Ascending aorta (tissue), 2 donors: ENCODE data around the gene TNFSF4. TPM values are rescaled to one million over a fixed set of nuclear protein-coding genes. Genes with fewer than 3 reads are reported as not detected.

Experiments
- DNase-seq, 2 donors: peaks; one replicate each; pipeline ENCODE4 v3.0.0-alpha.2; 2019; ENCODE audit warnings: low spot score in 2 of 2
- H3K27ac ChIP-seq, 2 donors: fragments of 200-600 bp; sonication (generic); one replicate each; pipeline ENCODE4 v1.5.1; 2016 to 2017; ENCODE audit warnings: mild to moderate bottlenecking in 1 of 2
- H3K27me3 ChIP-seq: fragments of 200-600 bp; sonication (generic); one replicate; pipeline ENCODE4 v1.5.1; 2017
- H3K36me3 ChIP-seq, 2 donors: fragments of 200-600 bp; sonication (generic); one replicate each; pipeline ENCODE4 v1.5.1; 2016
- H3K4me1 ChIP-seq, 2 donors: fragments of 200-600 bp; sonication (generic); one replicate each; pipeline ENCODE4 v1.5.1; 2016 to 2017; ENCODE audit warnings: mild to moderate bottlenecking in 1 of 2
- H3K4me3 ChIP-seq, 2 donors: fragments of 200-600 bp; sonication (generic); one replicate each; pipeline ENCODE4 v1.5.1; 2016 to 2017; ENCODE audit warnings: mild to moderate bottlenecking in 1 of 2
- H3K9me3 ChIP-seq, 2 donors: fragments of 200-600 bp; sonication (generic); one replicate each; pipeline ENCODE4 v1.5.1; 2016
- CTCF ChIP-seq, 3 experiments: fragments of 200-600 bp in 2 of 3; fragments of 450-650 bp in 1 of 3; sonication (generic) in 2 of 3; IDR thresholded peaks; one replicate each; pipeline ENCODE4 v1.5.1; 2016 to 2019; ENCODE audit warnings: antibody characterized with exemption in 3 of 3, mild to moderate bottlenecking in 1 of 3, moderate library complexity in 1 of 3
- intact Hi-C: fragments of 100-400 bp; cut with DNase I; formaldehyde crosslinking; loops from one replicate; pipeline ENCODE4 v1.15.1; 2023
- total RNA-seq: library from RNA; depleted of rRNA; stranded (reverse); fragments of >200 nt; gene quantifications from one replicate; pipeline ENCODE4 v1.1.0, GENCODE V29; 2016

TNFSF4 gene
- total RNA-seq, 1 donor from 2014 or later = 0.75 TPM

DNA sequence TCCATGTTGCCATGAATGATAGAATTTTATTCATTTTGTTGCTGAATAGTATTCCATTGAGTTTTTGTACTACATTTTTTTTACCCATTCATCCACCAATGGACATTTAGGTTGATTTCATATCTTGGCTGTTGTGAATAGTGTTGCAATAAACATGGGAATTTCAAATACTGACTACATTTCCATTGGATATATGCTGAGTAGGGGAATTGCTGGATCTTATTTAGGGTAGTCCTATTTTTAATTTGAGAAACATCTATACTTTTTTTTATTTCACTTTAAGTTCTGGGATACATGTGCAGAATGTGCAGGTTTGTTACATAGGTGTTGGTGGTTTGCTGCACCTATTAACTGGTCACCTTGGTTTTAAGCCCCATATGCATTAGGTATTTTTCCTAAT is 38.8 kb upstream of the TNFSF4 start:
- no peak for TF ChIP-seq CTCF (IDR thresholded peaks at IDR 0.05)
- peaks cover 9 to 11% of the 10 kb centered on the region in 2 donors for H3K9me3 ChIP-seq
- H3K27me3 ChIP-seq = no peaks in the 10 kb centered on the region
- H3K4me3 ChIP-seq = no peak overlapping the region
- no peaks in the 10 kb centered on the region for H3K36me3 ChIP-seq
- intact Hi-C loops = no loop called here
- no peak overlapping the region for H3K27ac ChIP-seq
- H3K4me1 ChIP-seq = no peaks in the 10 kb centered on the region
- DNase-seq = no peak

DNA sequence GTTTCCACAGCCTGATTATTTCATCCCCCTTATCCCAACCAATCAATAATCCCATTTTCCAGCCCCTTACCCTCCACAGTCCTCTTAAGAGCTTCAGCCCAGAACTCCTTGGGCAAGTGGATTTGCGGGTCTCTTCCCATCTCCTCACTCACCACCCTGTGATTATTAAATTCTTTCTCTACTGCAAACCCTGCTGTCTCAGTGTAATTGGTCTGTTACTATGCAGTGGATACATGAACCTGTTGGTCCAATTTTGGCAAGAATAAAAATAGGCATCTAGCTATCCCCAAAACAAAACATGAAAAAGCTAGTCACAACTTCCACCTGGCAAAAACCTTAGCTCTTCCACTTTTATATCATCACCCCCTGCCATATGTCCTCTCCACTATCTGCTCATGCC is 36.2 kb upstream of the TNFSF4 start:
- Histone ChIP-seq H3K9me3 (peaks cover 13 to 17% of the 10 kb centered on the region in 2 donors), H3K27ac (no peak overlapping the region), H3K4me3 (no peak overlapping the region), H3K4me1 (no peaks in the 10 kb centered on the region), H3K27me3 (no peaks in the 10 kb centered on the region), H3K36me3 (no peaks in the 10 kb centered on the region)
- DNase-seq = no peak
- intact Hi-C loops = no loop called here
- no peak for TF ChIP-seq CTCF (IDR thresholded peaks at IDR 0.05)

- Histone ChIP-seq H3K4me3 (no peak overlapping the region), H3K36me3 (no peaks in the 10 kb centered on the region), H3K27me3 (no peaks in the 10 kb centered on the region), H3K9me3 (peaks cover 13 to 17% of the 10 kb centered on the region in 2 donors), H3K27ac (no peak overlapping the region), H3K4me1 (no peaks in the 10 kb centered on the region)
- no peak for DNase-seq
- no peak for TF ChIP-seq CTCF (IDR thresholded peaks at IDR 0.05)
- intact Hi-C loops = no loop called here
Observed at GRCh38 chr1:173241528-173242347, 34.6 kb upstream of the TNFSF4 start.

DNA sequence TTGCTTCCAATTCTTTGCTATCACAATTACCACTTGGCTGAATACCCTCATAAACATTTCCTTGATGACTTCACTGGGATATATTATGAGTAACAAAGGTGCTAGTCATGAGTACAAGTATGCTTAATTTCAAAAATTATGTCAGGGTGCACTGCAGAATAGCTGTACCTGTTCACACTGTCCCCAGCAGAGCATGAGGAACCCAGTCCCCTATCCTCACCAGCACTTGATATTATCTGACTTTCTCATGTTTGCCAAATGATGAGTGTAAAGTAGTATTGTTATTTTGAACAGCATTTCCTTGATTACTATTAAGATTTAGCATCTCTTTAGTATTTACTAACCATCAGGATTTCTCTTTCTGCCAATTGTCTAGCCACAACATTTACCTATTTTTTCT is 33.5 kb upstream of the TNFSF4 start:
- no peak for TF ChIP-seq CTCF (IDR thresholded peaks at IDR 0.05)
- peaks cover 13 to 17% of the 10 kb centered on the region in 2 donors for H3K9me3 ChIP-seq
- H3K4me1 ChIP-seq = no peaks in the 10 kb centered on the region
- no peak overlapping the region for H3K4me3 ChIP-seq
- intact Hi-C loops = no loop called here
- DNase-seq = no peak
- H3K36me3 ChIP-seq = no peaks in the 10 kb centered on the region
- no peak overlapping the region for H3K27ac ChIP-seq
- H3K27me3 ChIP-seq = no peaks in the 10 kb centered on the region

DNA sequence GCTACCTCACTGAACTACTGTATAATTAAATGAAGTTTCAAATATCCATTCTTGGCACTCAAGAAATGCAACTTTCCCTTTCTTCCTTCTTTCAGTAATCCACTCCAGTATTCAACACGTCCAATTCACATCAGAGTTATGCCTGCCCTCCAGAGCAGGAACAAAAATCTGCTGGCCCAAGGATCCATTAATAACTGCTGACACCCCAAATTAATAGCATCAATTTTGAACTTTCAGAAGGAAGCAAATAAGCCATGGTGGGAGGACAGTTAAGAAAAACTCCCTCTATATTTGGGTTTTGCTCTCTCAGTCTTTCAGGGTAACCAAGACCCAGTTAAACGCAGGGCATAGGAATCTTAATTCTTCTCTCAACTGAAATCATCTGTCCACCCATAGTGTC is 31.9 kb upstream of the TNFSF4 start:
- TF ChIP-seq CTCF (IDR thresholded peaks at IDR 0.05) = no peak
- no peak overlapping the region for H3K27ac ChIP-seq
- no peak for DNase-seq
- no peaks in the 10 kb centered on the region for H3K36me3 ChIP-seq
- H3K27me3 ChIP-seq = no peaks in the 10 kb centered on the region
- intact Hi-C loops = no loop called here
- peaks cover 13 to 17% of the 10 kb centered on the region in 2 donors for H3K9me3 ChIP-seq
- no peaks in the 10 kb centered on the region for H3K4me1 ChIP-seq
- no peak overlapping the region for H3K4me3 ChIP-seq
